Gastroesophageal sphincter (tissue), 3 donors: Measurements from ENCODE around the gene CMIP.

Experiments
- POLR2A ChIP-seq, 2 donors: fragments of 450-650 bp; IDR thresholded peaks; one replicate each; pipeline ENCODE4 v1.6.1; 2017; ENCODE audit warnings: antibody characterized with exemption in 2 of 2, mild to moderate bottlenecking in 2 of 2, moderate library complexity in 1 of 2
- POLR2AphosphoS5 ChIP-seq: sonication (generic); formaldehyde crosslinking; IDR thresholded peaks from one replicate; pipeline ENCODE4 v1.6.1; 2017; ENCODE audit warnings: antibody characterized with exemption
- TF ChIP-seq, protein P1 (sequence below), 4 experiments: fragments of 200-600 bp in 2 of 4; fragments of 450-650 bp in 2 of 4; sonication (generic) in 1 of 4; IDR thresholded peaks; one replicate each; pipeline ENCODE4 v1.5.1; 2017 to 2019; ENCODE audit warnings: antibody characterized with exemption in 4 of 4, mild to moderate bottlenecking in 2 of 4, moderate library complexity in 2 of 4

DNA sequence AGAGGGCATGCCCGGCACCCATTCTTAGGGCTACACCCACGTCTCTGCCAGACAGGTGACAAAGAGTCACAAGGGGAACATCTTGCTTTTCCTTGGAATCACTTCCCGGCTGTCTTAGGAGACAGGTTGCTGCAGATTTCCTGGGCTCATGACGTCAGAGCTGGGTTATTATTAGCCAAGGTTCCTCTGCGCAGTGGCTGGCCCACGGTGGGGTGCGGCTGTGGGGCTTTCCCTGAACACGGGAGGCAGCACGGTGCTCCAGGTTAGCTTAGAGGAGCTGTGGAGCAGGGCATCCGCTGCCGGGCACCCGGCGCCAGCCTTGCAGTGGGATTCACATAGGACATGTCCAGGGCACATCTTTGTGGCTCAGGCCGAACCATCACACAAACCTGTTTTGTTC is 216.5 kb downstream of the CMIP start:
- TF ChIP-seq, protein P1, sequence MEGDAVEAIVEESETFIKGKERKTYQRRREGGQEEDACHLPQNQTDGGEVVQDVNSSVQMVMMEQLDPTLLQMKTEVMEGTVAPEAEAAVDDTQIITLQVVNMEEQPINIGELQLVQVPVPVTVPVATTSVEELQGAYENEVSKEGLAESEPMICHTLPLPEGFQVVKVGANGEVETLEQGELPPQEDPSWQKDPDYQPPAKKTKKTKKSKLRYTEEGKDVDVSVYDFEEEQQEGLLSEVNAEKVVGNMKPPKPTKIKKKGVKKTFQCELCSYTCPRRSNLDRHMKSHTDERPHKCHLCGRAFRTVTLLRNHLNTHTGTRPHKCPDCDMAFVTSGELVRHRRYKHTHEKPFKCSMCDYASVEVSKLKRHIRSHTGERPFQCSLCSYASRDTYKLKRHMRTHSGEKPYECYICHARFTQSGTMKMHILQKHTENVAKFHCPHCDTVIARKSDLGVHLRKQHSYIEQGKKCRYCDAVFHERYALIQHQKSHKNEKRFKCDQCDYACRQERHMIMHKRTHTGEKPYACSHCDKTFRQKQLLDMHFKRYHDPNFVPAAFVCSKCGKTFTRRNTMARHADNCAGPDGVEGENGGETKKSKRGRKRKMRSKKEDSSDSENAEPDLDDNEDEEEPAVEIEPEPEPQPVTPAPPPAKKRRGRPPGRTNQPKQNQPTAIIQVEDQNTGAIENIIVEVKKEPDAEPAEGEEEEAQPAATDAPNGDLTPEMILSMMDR (IDR thresholded peaks at IDR 0.05), result no peak
- TF ChIP-seq POLR2AphosphoS5 (no peak), POLR2A (IDR thresholded peaks at IDR 0.05) (no peak)
